ENCODE measurements around the gene SYT5. TPM values are rescaled to one million over a fixed set of nuclear protein-coding genes. Genes with fewer than 3 reads are reported as not detected.

Gene SYT5
- 0.08 and 0.26 TPM in 2 replicates for total RNA-seq

DNA sequence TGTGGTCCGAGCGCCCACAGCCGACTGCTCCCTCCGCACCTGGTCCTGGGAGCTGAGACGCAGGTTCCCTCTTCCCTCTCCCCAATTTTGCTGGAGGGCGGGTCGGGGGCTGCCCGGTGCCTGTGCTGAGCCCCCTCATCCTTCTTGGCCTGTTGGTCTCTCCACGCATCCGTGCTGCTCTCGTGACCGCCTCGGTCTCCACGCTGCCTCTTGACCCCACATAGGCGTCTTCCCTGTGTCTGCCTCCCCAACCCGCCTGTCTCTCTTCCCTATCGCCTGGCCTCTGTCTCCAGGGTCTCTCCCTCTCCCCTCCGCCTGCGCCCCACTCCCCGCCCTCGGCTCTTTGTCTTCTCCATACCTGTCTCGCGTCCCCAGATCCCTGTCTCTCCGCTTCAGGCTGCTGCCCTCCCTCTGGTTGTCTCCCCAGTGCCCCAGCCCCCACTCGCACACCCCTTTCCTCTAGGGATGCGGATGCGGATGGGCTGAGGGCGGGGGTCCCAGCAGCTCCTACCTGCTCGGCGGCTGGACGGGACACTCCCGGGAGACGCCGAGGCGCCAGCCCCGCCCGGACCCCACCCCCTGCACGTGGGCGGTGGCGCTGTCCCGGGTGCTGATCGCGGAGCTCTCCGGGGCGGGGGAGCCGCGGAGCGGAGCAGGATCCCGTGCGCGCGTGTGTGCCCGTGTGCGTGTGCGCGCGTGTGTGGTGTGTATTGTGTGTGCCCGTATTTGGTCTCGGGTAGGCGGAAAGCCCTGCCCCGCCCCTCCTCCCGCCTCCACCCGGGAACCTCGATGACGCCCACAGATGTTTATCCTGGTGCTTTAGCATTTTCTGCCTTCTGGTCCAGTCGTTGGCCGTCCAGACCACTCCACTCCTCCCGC, at the start of gene SYT5:
Gene SYT5, minus strand, starts transcription at position 684 of the 879 bp plus-strand sequence. CDS start 1,248 bp downstream, outside the sequence.

GRCh38 chr19:55228403-55229031, 48.4 kb upstream of the SYT5 start, which contains the start of gene TMEM86B:
Gene TMEM86B (minus strand): TSS chr19:55228763. CDS start chr19:55228741, 22 bp downstream.

DNA sequence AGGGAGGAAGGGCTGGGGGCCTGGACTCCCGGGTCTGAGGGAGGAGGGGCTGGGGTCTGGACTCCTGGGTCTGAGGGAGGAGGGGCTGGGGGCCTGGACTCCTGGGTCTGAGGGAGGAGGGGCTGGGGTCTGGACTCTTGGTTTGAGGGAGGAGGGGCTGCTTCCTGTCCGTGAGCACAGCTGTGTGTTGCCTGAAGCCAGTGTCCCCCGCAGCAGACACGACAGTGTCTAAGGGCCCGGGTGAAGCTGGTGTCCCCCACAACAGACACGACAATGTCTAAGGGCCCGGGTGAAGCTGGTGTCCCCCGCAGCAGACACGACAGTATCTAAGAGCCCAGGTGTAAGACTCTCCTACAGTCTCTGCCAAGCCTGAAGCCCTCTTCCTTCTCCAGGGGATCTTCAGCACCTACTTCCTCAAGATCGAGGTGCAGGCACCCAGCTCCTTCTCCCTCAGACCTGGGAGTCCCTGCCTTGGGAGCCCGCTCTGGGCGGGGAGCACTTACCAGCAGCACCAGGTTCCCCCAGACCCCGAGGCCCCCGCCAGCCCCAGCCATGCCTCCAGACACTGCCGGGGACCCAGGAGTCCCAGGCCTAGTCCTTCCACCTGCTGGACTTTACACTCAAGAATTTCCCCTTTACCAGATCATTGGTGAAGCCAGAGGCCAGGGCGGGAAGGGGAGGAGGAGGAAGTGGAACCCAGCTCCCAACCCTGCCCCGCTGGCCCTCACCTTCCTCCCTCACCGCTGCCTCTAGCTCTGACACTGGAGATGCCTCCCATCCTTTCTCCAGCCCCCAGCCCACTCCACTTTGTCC, 29.0 kb upstream of the SYT5 start, which contains the start of gene PTPRH:
Gene PTPRH, minus strand, starts transcription at position 622 of the 813 bp plus-strand sequence. Its CDS starts 68 bp downstream, at position 554.

GRCh38 chr19:55166530-55167268, 13.4 kb downstream of the SYT5 start, which contains the start of gene DNAAF3:
Gene DNAAF3 (minus strand): TSS chr19:55166613. CDS start chr19:55166413, 200 bp downstream.

DNA sequence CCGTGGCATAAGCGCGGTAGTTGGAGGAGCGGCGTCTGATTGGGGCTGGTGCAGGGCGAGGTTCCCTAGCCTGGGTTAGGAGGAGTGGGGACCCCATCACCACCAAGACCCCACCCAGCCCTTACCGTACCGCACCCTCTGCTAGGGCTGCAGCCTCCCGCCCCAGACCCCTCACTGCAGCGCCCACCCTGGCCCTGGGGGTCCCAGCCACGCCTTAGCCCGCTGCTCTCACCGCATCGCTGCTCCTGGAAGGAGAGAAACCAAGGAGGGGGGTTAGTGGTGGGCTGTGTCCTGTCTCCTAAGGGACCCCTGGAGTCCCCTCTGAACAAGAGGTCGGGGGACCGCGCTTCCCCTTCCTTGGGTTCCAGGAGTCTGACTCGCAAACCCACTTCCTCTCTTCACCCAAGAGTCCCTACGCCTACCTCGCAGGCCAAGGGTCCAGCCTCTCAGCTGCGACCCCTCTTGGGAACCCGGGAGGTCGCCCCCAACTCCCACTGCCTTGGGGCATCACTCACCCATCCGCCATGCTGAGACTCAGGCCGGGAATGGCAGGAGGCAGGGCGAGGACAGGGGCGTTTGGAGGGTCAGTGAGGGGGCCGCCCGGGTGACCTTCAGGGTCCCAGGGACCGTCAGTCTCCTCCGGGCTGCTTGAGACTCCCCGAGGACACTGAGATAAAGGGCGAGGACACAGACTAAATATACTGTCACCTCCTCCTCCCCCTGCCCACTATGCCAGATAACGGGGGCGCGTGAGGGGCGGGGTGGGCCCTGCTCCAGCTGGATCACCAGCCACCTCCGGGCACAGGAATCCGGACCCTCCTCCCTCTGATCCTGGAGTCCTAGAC, 22.8 kb downstream of the SYT5 start, which contains the start of gene TNNI3:
Gene TNNI3, minus strand, starts transcription at position 669 of the 845 bp plus-strand sequence. Its CDS starts 143 bp downstream, at position 526.

GRCh38 chr19:55149078-55150003, 30.7 kb downstream of the SYT5 start, which contains the start of gene TNNT1:
Gene TNNT1 (minus strand): TSS chr19:55149206. CDS start chr19:55147157, 2,049 bp downstream.

Other genes with a start within 250 kb of the SYT5 start
- gene NLRP7, start 232.8 kb downstream of the SYT5 start, total RNA-seq = not detected in 2 replicates
- 1.9 TPM in 1 of 2 replicates, not detected in the other for gene NLRP2, start 213.9 kb downstream of the SYT5 start, total RNA-seq
- gene GP6, start 142.0 kb downstream of the SYT5 start, total RNA-seq = not detected in 2 replicates
- gene RDH13, start 117.1 kb downstream of the SYT5 start, total RNA-seq = 9.2 and 16.6 TPM in 2 replicates
- 0.64 and 6.5 TPM in 2 replicates for gene EPS8L1, start 104.4 kb downstream of the SYT5 start, total RNA-seq
- gene PPP1R12C, start 62.7 kb downstream of the SYT5 start, total RNA-seq = 45.6 and 47.1 TPM in 2 replicates
- gene TNNT1, start 31.1 kb downstream of the SYT5 start, total RNA-seq = 6.7 and 20.3 TPM in 2 replicates
- not detected in 2 replicates for gene TNNI3, start 22.6 kb downstream of the SYT5 start, total RNA-seq
- 1.0 TPM in 1 of 2 replicates, not detected in the other for gene DNAAF3, start 13.7 kb downstream of the SYT5 start, total RNA-seq
- 3.9 and 6.6 TPM in 2 replicates for gene PTPRH, start 29.2 kb upstream of the SYT5 start, total RNA-seq
- 0.56 and 1.8 TPM in 2 replicates for gene TMEM86B, start 48.5 kb upstream of the SYT5 start, total RNA-seq
- gene PPP6R1, start 78.7 kb upstream of the SYT5 start, total RNA-seq = 34.1 and 42.2 TPM in 2 replicates
- 50.1 and 59.6 TPM in 2 replicates for gene HSPBP1, start 99.8 kb upstream of the SYT5 start, total RNA-seq
- gene BRSK1, start 103.7 kb upstream of the SYT5 start, total RNA-seq = 6.3 and 16.0 TPM in 2 replicates
- gene TMEM150B, start 145.1 kb upstream of the SYT5 start, total RNA-seq = not detected in 2 replicates
- 5.8 and 29.9 TPM in 2 replicates for gene KMT5C, start 159.6 kb upstream of the SYT5 start, total RNA-seq
- 0.56 TPM in 1 of 2 replicates, not detected in the other for gene COX6B2, start 174.4 kb upstream of the SYT5 start, total RNA-seq
- gene GARIN5B, start 183.0 kb upstream of the SYT5 start, total RNA-seq = not detected in 2 replicates
- 12.8 and 57.4 TPM in 2 replicates for gene IL11, start 190.2 kb upstream of the SYT5 start, total RNA-seq
- 0.72 TPM in 1 of 2 replicates, not detected in the other for gene TMEM190, start 196.5 kb upstream of the SYT5 start, total RNA-seq
- 0.39 TPM in 1 of 2 replicates, not detected in the other for gene TMEM238, start 204.0 kb upstream of the SYT5 start, total RNA-seq
- gene RPL28, start 205.6 kb upstream of the SYT5 start, total RNA-seq = 712 and 1,214 TPM in 2 replicates
- gene UBE2S, start 227.5 kb upstream of the SYT5 start, total RNA-seq = 73.9 and 116 TPM in 2 replicates